DMS53 treated with DMSO at 0.1 percent for 48 hours (cell line): Measurements from ENCODE around the gene GDPD4.

Experiments used
- DNase-seq: peaks from one replicate; lab custom pipeline; 2025; ENCODE audit not compliant: unreplicated experiment; lab: John Stamatoyannopoulos, UW

The GDPD4 gene

GRCh38 chr11:77301510-77301909 is at the start of gene GDPD4:
Gene GDPD4, minus strand, starts transcription at chr11:77301686. Its CDS starts 16,549 bp downstream, at chr11:77285137.
- no peak for DNase-seq

GRCh38 chr11:77347948-77348347 is 46.5 kb upstream of the GDPD4 start:
- DNase-seq = no peak

GRCh38 chr11:77346906-77347603 is 45.6 kb upstream of the GDPD4 start:
- no peak for DNase-seq

- DNase-seq = no peak
Measured at GRCh38 chr11:77345621-77346020, 44.1 kb upstream of the GDPD4 start.

GRCh38 chr11:77340501-77340900 is 39.0 kb upstream of the GDPD4 start:
- DNase-seq = no peak

- no peak for DNase-seq
Measured at GRCh38 chr11:77332259-77332658, 30.8 kb upstream of the GDPD4 start.

- DNase-seq = no peak
Measured at GRCh38 chr11:77325159-77325558, 23.7 kb upstream of the GDPD4 start.

- no peak for DNase-seq
Measured at GRCh38 chr11:77324508-77324907, 23.0 kb upstream of the GDPD4 start.

- DNase-seq = no peak
Measured at GRCh38 chr11:77322926-77323590, 21.6 kb upstream of the GDPD4 start.

- DNase-seq = no peak
Measured at GRCh38 chr11:77322506-77322905, 21.0 kb upstream of the GDPD4 start.

GRCh38 chr11:77320351-77320750 is 18.9 kb upstream of the GDPD4 start:
- DNase-seq = no peak

GRCh38 chr11:77318600-77318999 is 17.1 kb upstream of the GDPD4 start:
- DNase-seq = no peak

- DNase-seq = no peak
Measured at GRCh38 chr11:77316733-77317342, 15.4 kb upstream of the GDPD4 start.

- no peak for DNase-seq
Measured at GRCh38 chr11:77312107-77312506, 10.6 kb upstream of the GDPD4 start.

- no peak for DNase-seq
Measured at GRCh38 chr11:77311701-77312100, 10.2 kb upstream of the GDPD4 start.

- DNase-seq = no peak
Measured at GRCh38 chr11:77310721-77311120, 9.2 kb upstream of the GDPD4 start.

- DNase-seq = no peak
Measured at GRCh38 chr11:77309401-77310085, 8.1 kb upstream of the GDPD4 start.

GRCh38 chr11:77308838-77309237 is 7.4 kb upstream of the GDPD4 start:
- DNase-seq = no peak

GRCh38 chr11:77303328-77303727 is 1.8 kb upstream of the GDPD4 start:
- no peak for DNase-seq

- DNase-seq = no peak
Measured at GRCh38 chr11:77302752-77303151, 1.3 kb upstream of the GDPD4 start.

GRCh38 chr11:77300695-77301094 is 791 bp downstream of the GDPD4 start:
- no peak for DNase-seq

- peak; percentile 98 for DNase-seq
Measured at GRCh38 chr11:77300028-77300427, 1.5 kb downstream of the GDPD4 start.
